K562 (cell line): Measurements from ENCODE around the gene CARD9. TPM values are rescaled to one million over a fixed set of nuclear protein-coding genes. Genes with fewer than 3 reads are reported as not detected.

Experiments used
- ATF7 ChIP-seq: fragments of 450-650 bp; IDR thresholded peaks from 2 replicates; pipeline ENCODE4 v1.7.1; 2014; ENCODE audit warnings: mild to moderate bottlenecking, moderate library complexity
- DMBX1 ChIP-seq: fragments of 250-450 bp; sonication (Bioruptor Pico); IDR thresholded peaks from 2 replicates; pipeline ENCODE4 v1.8.0; 2022; ENCODE audit warnings: inconsistent platforms, mild to moderate bottlenecking, moderate library complexity, borderline replicate concordance
- ELF2 ChIP-seq: fragments of 250-450 bp; sonication (Bioruptor Pico); IDR thresholded peaks from 2 replicates; pipeline ENCODE4 v1.5.0; 2021; ENCODE audit warnings: mild to moderate bottlenecking
- HIVEP1 ChIP-seq: fragments of 250-450 bp; sonication (Bioruptor Pico); IDR thresholded peaks from 2 replicates; pipeline ENCODE4 v1.4.0; 2020; ENCODE audit warnings: mild to moderate bottlenecking
- HMGN3 ChIP-seq: IDR thresholded peaks from 2 replicates; pipeline ENCODE4 v1.6.1; 2011; ENCODE audit warnings: borderline replicate concordance, low read depth, mild to moderate bottlenecking, mixed read lengths, low read length; ENCODE audit not compliant: insufficient read length; ENCODE audit errors: extremely low read depth
- KAT2B ChIP-seq: IDR thresholded peaks from one replicate; pipeline ENCODE4 v1.6.1; 2012; ENCODE audit warnings: low read depth, mild to moderate bottlenecking, control low read depth, inconsistent platforms, low read length, moderate library complexity
- KAT7 ChIP-seq: sonication (generic); formaldehyde crosslinking; IDR thresholded peaks from 2 replicates; pipeline ENCODE4 v1.8.0; 2022; ENCODE audit warnings: missing genetic modification reagents, mild to moderate bottlenecking, borderline replicate concordance
- MCM2 ChIP-seq: fragments of 450-650 bp; IDR thresholded peaks from 2 replicates; pipeline ENCODE4 v1.6.1; 2017; ENCODE audit warnings: low read depth, mild to moderate bottlenecking
- MYC ChIP-seq, 2 experiments: fragments of 250-450 bp in 1 of 2; sonication (Bioruptor Pico) in 1 of 2; IDR thresholded peaks; 2 replicates each; pipeline versions ENCODE4 v1.5.1 to v1.6.1; 2012 to 2021; ENCODE audit warnings: low read depth in 2 of 2, borderline replicate concordance in 1 of 2, improper control_type of control experiment in 1 of 2, low read length in 1 of 2, mild to moderate bottlenecking in 1 of 2, moderate library complexity in 1 of 2
- NR2C1 ChIP-seq, 2 experiments: fragments of 450-650 bp; IDR thresholded peaks; 2 replicates each; pipeline ENCODE4 v1.6.1; 2017; ENCODE audit warnings: mild to moderate bottlenecking in 2 of 2, antibody characterized with exemption in 1 of 2, inconsistent platforms in 1 of 2, missing compliant biosample characterization in 1 of 2, missing genetic modification characterization in 1 of 2
- POLR2A ChIP-seq: fragments of 450-650 bp; conservative IDR thresholded peaks from 2 replicates; pipeline ENCODE4 v1.6.1; 2016
- SIN3A ChIP-seq, 2 experiments: fragments of 150-350 bp in 1 of 2; IDR thresholded peaks; 2 replicates each; pipeline ENCODE4 v1.6.1; 2011 to 2016; ENCODE audit warnings: borderline replicate concordance in 2 of 2, low read depth in 2 of 2, low read length in 2 of 2, mild to moderate bottlenecking in 2 of 2, moderate library complexity in 2 of 2; ENCODE audit not compliant: control insufficient read depth in 1 of 2
- SREBF2 ChIP-seq: sonication (generic); formaldehyde crosslinking; IDR thresholded peaks from 2 replicates; pipeline ENCODE4 v1.4.0; 2020; ENCODE audit warnings: mild to moderate bottlenecking, missing genetic modification reagents
- TGIF2 ChIP-seq: sonication (generic); formaldehyde crosslinking; IDR thresholded peaks from 2 replicates; pipeline ENCODE4 v1.8.1; 2022; ENCODE audit warnings: mild to moderate bottlenecking, missing genetic modification reagents, moderate library complexity
- THAP12 ChIP-seq: fragments of 250-450 bp; sonication (Bioruptor Pico); IDR thresholded peaks from 2 replicates; pipeline ENCODE4 v1.9.0; 2021; ENCODE audit warnings: mild to moderate bottlenecking, inconsistent platforms
- YY1 ChIP-seq, 3 experiments: IDR thresholded peaks; 2 replicates each; pipeline ENCODE4 v1.6.1; 2011; ENCODE audit warnings: low read length in 2 of 3, mild to moderate bottlenecking in 2 of 3, moderate library complexity in 2 of 3, borderline replicate concordance in 1 of 3, control low read depth in 1 of 3, low read depth in 1 of 3; ENCODE audit not compliant: insufficient read depth in 3 of 3, insufficient replicate concordance in 2 of 3, control insufficient read depth in 1 of 3, insufficient read length in 1 of 3; ENCODE audit errors: extremely low read depth in 1 of 3
- ZNF75A ChIP-seq: fragments of 450-650 bp; formaldehyde crosslinking; IDR thresholded peaks from 2 replicates; pipeline ENCODE4 v1.4.0; 2020; ENCODE audit warnings: mild to moderate bottlenecking
- polyA plus RNA-seq, 8 experiments: library from polyadenylated mRNA; depleted of rRNA in 4 of 8; stranded (reverse) in 5 of 8; unstranded in 3 of 8; fragments of >200 nt; fragmentation: Nextera tagmentation in 2 of 8; fragmentation: Illumina TruSeq in 1 of 8; extraction: Ambion mirVana in 2 of 8; extraction: Trizol in 1 of 8; gene quantifications; 2 replicates each; pipeline versions ENCODE4 v1.2.1 to v1.2.3, GENCODE V29; 2011 to 2014; ENCODE audit warnings: inconsistent platforms in 1 of 8, missing spikeins in 1 of 8
- total RNA-seq, 7 experiments: library from RNA; depleted of rRNA in 6 of 7; stranded (reverse); fragments of >200 nt in 6 of 7; fragmentation: Illumina TruSeq in 2 of 7; extraction: Trizol in 2 of 7; gene quantifications; 2 replicates each; pipeline versions ENCODE4 v1.2.1 to v1.2.3, GENCODE V29; 2011 to 2021; ENCODE audit warnings: low replicate concordance in 1 of 7
- TF ChIP-seq, protein P1 (sequence below): sonication (generic); formaldehyde crosslinking; IDR thresholded peaks from 2 replicates; pipeline ENCODE4 v1.8.0; 2022; ENCODE audit warnings: mild to moderate bottlenecking, missing genetic modification reagents

The CARD9 gene
- total and polyA plus RNA-seq, 9 of the 15 experiments (the other 6 are each of a cell fraction or from before 2014, with no cell fraction given) = 1.7 to 53.0 (median 9.7) TPM

DNA sequence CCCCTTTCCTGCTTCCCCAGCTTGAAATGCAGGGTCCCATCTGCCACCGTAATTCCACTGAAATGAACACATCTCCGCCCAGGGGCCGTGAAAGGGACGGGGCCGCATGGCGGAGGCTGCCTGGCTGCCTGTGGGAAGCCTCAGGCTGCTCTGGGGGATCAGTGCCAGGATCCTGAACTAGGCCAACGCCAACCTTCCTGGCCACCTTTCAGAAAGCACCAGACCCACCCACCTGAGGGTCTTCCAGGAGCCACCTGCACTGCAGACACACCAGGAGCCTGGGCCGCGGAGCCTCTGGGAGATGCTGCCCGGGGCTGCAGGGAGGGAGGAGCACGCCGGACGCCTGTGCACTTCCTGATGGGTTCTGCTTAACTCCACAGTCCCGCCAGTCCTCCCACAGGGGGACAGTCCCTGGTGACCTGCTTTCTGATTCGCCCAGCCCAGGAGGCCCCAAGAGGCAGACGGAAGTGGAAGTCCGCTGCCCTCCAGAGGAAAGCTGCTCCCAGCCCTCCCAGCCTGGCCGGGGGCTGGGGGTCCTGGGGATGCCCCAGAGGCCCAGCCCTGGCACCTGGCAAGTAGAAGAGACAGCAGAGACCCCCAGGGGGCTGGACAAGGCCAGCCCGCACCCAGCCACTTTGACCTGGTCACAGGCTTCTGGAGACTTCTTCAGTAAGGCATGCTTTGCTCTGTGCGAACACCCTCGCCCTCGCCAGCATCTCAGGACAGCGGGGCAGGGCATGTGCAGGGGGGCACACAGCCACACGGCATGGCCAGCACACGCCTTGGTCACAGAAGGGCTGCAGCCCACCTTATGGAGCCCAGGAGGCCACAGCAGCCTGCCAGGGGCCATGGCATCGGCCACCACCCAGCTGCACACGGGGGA, at the start of gene CARD9 (continued):
- TF ChIP-seq YY1 (IDR thresholded peaks at IDR 0.05; ENCODE audit: borderline replicate concordance in 1 of 3, control insufficient read depth in 1 of 3, extremely low read depth in 1 of 3, insufficient read depth in 3 of 3, insufficient read length in 1 of 3, insufficient replicate concordance in 2 of 3, low read depth in 1 of 3, low read length in 2 of 3) (peak in 1 of 3 experiments; percentile 10), DMBX1 (CRISPR knock-in tag) (no peak), SREBF2 (CRISPR knock-in tag) (no peak), HMGN3 (peak; percentile 26), KAT2B (no peak), ZNF75A (CRISPR knock-in tag) (no peak), SIN3A (IDR thresholded peaks at IDR 0.05; ENCODE audit: borderline replicate concordance in 2 of 2, control insufficient read depth in 1 of 2, low read depth in 2 of 2, low read length in 2 of 2) (peak; percentile 5 to 73; a peak in 1 of 4 replicates), TGIF2 (CRISPR knock-in tag) (no peak), THAP12 (CRISPR knock-in tag) (no peak), KAT7 (CRISPR knock-in tag) (0 out of 2 replicates have a peak, but pooled peaks have one; percentile 16), POLR2A (peak; percentile 84), ELF2 (CRISPR knock-in tag) (peak; percentile 62; the same call in 1 of the 2 replicates), NR2C1 (IDR thresholded peaks at IDR 0.05) (peak; percentile 36; the same call in 1 of the 2 replicates), NR2C1 (tag; IDR thresholded peaks at IDR 0.05) (peak; percentile 38; the same call in 1 of the 2 replicates), MCM2 (no peak), ATF7 (0 out of 2 replicates have a peak, but pooled peaks have one; percentile 16), HIVEP1 (CRISPR knock-in tag) (no peak), MYC (IDR thresholded peaks at IDR 0.05; ENCODE audit: low read depth, low read length) (peak; percentile 79), MYC (CRISPR knock-in tag; IDR thresholded peaks at IDR 0.05; ENCODE audit: borderline replicate concordance, low read depth) (no peak)
- TF ChIP-seq, protein P1, sequence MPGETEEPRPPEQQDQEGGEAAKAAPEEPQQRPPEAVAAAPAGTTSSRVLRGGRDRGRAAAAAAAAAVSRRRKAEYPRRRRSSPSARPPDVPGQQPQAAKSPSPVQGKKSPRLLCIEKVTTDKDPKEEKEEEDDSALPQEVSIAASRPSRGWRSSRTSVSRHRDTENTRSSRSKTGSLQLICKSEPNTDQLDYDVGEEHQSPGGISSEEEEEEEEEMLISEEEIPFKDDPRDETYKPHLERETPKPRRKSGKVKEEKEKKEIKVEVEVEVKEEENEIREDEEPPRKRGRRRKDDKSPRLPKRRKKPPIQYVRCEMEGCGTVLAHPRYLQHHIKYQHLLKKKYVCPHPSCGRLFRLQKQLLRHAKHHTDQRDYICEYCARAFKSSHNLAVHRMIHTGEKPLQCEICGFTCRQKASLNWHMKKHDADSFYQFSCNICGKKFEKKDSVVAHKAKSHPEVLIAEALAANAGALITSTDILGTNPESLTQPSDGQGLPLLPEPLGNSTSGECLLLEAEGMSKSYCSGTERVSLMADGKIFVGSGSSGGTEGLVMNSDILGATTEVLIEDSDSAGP (CRISPR knock-in tag) = peak; percentile 56; the same call in 1 of the 2 replicates
